Lower leg skin (tissue), 4 donors: Measurements from ENCODE around the gene TAF3. TPM values are rescaled to one million over a fixed set of nuclear protein-coding genes. Genes with fewer than 3 reads are reported as not detected.

Experiments used
- DNase-seq, 2 donors: peaks; one replicate each; pipeline ENCODE4 v3.0.0-alpha.2; 2019; ENCODE audit warnings: low spot score in 2 of 2
- H3K4me3 ChIP-seq: fragments of 200-600 bp; sonication (generic); 2 replicates; pipeline ENCODE4 v1.5.1; 2017; ENCODE audit warnings: mild to moderate bottlenecking, low read depth; ENCODE audit not compliant: poor library complexity, severe bottlenecking
- CTCF ChIP-seq, 3 donors: fragments of 450-650 bp; IDR thresholded peaks; one replicate each; pipeline ENCODE4 v1.5.1; 2016; ENCODE audit warnings: antibody characterized with exemption in 3 of 3, mild to moderate bottlenecking in 3 of 3, moderate library complexity in 2 of 3
- POLR2A ChIP-seq, 2 donors: fragments of 450-650 bp; IDR thresholded peaks; one replicate each; pipeline ENCODE4 v1.6.1; 2016 to 2017; ENCODE audit warnings: antibody characterized with exemption in 2 of 2, mild to moderate bottlenecking in 1 of 2, moderate library complexity in 1 of 2
- WGBS, 2 donors: methylation state at CpG; one replicate each; pipeline ENCODE4 v1.1.5; 2018; 5-methylcytosine and 5-hydroxymethylcytosine counted together
- intact Hi-C: fragments of 100-400 bp; cut with DNase I; formaldehyde crosslinking; loops from one replicate; pipeline ENCODE4 v1.15.0; 2023; ENCODE audit warnings: low total_unique reads
- total RNA-seq, 4 donors: library from RNA; depleted of rRNA; stranded (reverse); fragments of >200 nt; gene quantifications; one replicate each; pipeline ENCODE4 v1.1.0, GENCODE V29; 2016

TAF3 gene
- total RNA-seq, 4 donors from 2014 or later: 5.0 to 8.3 (median 7.7) TPM

GRCh38 chr10:7794251-7795026, 23.9 kb upstream of the TAF3 start:
- DNase-seq: no peak
- intact Hi-C loops: no loop called here
- no peak for TF ChIP-seq CTCF (IDR thresholded peaks at IDR 0.05)
- no peak for TF ChIP-seq POLR2A (IDR thresholded peaks at IDR 0.05)
- 81 to 90% methylated on average over 4 of the region's 4 CpGs for WGBS, 2 donors
- H3K4me3 ChIP-seq: no peak overlapping the region

- intact Hi-C loops: no loop called here
Observed at GRCh38 chr10:7795605-7796004, 22.7 kb upstream of the TAF3 start.

GRCh38 chr10:7797582-7797981, 20.7 kb upstream of the TAF3 start:
- WGBS, 2 donors: 76 to 77% methylated on average over 6 of the region's 6 CpGs
- DNase-seq: no peak
- no peak overlapping the region for H3K4me3 ChIP-seq
- intact Hi-C loops: no loop called here
- TF ChIP-seq CTCF (IDR thresholded peaks at IDR 0.05) (no peak), POLR2A (IDR thresholded peaks at IDR 0.05) (no peak)

More at GRCh38 chr10:7795605-7796004, 22.7 kb upstream of the TAF3 start:
- 64 to 73% methylated on average over 4 of the region's 4 CpGs for WGBS, 2 donors
- H3K4me3 ChIP-seq: no peak overlapping the region
- TF ChIP-seq CTCF (IDR thresholded peaks at IDR 0.05) (no peak), POLR2A (IDR thresholded peaks at IDR 0.05) (no peak)
- no peak for DNase-seq

- DNase-seq: no peak
- H3K4me3 ChIP-seq: no peak overlapping the region
- 93 to 94% methylated on average over 4 of the region's 4 CpGs for WGBS, 2 donors
- intact Hi-C loops: no loop called here
- TF ChIP-seq POLR2A (IDR thresholded peaks at IDR 0.05) (no peak), CTCF (IDR thresholded peaks at IDR 0.05) (no peak)
Observed at GRCh38 chr10:7802606-7803005, 15.7 kb upstream of the TAF3 start.

GRCh38 chr10:7804216-7804615, 14.1 kb upstream of the TAF3 start:
- intact Hi-C loops: no loop called here
- TF ChIP-seq CTCF (IDR thresholded peaks at IDR 0.05) (no peak), POLR2A (IDR thresholded peaks at IDR 0.05) (no peak)
- DNase-seq: no peak
- WGBS, 2 donors: 87 to 94% methylated on average over 6 of the region's 6 CpGs
- no peak overlapping the region for H3K4me3 ChIP-seq

- WGBS, 2 donors: 47 to 49% methylated on average over 2 of the region's 2 CpGs
- intact Hi-C loops: no loop called here
- no peak for TF ChIP-seq CTCF (IDR thresholded peaks at IDR 0.05)
- no peak overlapping the region for H3K4me3 ChIP-seq
- no peak for DNase-seq
Observed at GRCh38 chr10:7804741-7805140, 13.6 kb upstream of the TAF3 start.
